PC-3 (cell line): ENCODE data around the gene SHCBP1L.

Source experiments
- EZH2phosphoT487 ChIP-seq: fragments of 300-600 bp; sonication (generic); IDR thresholded peaks from 2 replicates; pipeline ENCODE4 v1.6.1; 2018; ENCODE audit warnings: mild to moderate bottlenecking, antibody characterized with exemption, low read length, borderline replicate concordance
- TF ChIP-seq, protein P1 (sequence below): fragments of 300-600 bp; sonication (generic); conservative IDR thresholded peaks from 2 replicates; pipeline ENCODE4 v1.5.1; 2017; ENCODE audit warnings: antibody characterized with exemption, low read depth, mild to moderate bottlenecking, low read length

DNA sequence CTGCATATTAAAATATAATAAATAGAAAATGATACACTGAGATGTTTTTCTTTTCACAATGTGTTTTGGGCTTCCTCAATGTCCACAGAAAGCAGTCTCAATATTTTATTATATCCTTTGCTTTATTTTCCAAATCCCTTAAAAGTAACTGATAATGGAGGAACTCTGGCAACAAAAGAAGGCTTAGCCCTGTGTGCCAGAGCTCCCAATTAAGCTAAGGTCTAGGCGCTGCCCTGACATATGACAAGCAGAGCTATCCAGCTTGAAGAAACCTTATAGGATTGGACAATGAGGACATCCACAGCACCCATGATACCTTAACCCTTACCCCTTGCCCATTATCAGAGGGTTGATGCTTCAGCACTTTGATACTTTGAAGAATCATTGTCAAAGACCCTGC is 12.9 kb upstream of the SHCBP1L start:
- TF ChIP-seq, protein P1, sequence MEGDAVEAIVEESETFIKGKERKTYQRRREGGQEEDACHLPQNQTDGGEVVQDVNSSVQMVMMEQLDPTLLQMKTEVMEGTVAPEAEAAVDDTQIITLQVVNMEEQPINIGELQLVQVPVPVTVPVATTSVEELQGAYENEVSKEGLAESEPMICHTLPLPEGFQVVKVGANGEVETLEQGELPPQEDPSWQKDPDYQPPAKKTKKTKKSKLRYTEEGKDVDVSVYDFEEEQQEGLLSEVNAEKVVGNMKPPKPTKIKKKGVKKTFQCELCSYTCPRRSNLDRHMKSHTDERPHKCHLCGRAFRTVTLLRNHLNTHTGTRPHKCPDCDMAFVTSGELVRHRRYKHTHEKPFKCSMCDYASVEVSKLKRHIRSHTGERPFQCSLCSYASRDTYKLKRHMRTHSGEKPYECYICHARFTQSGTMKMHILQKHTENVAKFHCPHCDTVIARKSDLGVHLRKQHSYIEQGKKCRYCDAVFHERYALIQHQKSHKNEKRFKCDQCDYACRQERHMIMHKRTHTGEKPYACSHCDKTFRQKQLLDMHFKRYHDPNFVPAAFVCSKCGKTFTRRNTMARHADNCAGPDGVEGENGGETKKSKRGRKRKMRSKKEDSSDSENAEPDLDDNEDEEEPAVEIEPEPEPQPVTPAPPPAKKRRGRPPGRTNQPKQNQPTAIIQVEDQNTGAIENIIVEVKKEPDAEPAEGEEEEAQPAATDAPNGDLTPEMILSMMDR = no peak
- no peak for TF ChIP-seq EZH2phosphoT487
